ENCODE results near the gene BLTP3A.
"Not testable (repeated sequence)": the region's sequence is repeated elsewhere in the genome, so short reads cannot be mapped to it uniquely, and the experiment has no call there.

BLTP3A gene, protein sequence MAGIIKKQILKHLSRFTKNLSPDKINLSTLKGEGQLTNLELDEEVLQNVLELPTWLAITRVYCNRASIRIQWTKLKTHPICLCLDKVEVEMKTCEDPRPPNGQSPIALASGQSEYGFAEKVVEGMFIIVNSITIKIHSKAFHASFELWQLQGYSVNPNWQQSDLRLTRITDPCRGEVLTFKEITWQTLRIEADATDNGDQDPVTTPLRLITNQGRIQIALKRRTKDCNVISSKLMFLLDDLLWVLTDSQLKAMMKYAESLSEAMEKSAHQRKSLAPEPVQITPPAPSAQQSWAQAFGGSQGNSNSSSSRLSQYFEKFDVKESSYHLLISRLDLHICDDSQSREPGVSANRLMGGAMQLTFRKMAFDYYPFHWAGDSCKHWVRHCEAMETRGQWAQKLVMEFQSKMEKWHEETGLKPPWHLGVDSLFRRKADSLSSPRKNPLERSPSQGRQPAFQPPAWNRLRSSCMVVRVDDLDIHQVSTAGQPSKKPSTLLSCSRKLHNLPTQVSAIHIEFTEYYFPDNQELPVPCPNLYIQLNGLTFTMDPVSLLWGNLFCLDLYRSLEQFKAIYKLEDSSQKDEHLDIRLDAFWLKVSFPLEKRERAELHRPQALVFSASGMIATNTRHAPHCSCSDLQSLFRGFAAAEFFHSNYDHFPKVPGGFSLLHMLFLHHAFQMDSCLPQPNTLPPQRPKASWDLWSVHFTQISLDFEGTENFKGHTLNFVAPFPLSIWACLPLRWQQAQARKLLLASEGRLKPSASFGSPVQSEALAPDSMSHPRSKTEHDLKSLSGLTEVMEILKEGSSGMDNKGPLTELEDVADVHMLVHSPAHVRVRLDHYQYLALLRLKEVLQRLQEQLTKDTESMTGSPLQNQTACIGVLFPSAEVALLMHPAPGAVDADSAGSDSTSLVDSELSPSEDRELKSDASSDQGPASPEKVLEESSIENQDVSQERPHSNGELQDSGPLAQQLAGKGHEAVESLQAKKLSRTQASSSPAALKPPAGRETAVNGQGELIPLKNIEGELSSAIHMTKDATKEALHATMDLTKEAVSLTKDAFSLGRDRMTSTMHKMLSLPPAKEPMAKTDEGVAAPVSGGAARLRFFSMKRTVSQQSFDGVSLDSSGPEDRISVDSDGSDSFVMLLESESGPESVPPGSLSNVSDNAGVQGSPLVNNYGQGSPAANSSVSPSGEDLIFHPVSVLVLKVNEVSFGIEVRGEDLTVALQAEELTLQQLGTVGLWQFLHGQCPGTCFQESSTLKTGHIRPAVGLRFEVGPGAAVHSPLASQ (N-terminal part only)

DNA sequence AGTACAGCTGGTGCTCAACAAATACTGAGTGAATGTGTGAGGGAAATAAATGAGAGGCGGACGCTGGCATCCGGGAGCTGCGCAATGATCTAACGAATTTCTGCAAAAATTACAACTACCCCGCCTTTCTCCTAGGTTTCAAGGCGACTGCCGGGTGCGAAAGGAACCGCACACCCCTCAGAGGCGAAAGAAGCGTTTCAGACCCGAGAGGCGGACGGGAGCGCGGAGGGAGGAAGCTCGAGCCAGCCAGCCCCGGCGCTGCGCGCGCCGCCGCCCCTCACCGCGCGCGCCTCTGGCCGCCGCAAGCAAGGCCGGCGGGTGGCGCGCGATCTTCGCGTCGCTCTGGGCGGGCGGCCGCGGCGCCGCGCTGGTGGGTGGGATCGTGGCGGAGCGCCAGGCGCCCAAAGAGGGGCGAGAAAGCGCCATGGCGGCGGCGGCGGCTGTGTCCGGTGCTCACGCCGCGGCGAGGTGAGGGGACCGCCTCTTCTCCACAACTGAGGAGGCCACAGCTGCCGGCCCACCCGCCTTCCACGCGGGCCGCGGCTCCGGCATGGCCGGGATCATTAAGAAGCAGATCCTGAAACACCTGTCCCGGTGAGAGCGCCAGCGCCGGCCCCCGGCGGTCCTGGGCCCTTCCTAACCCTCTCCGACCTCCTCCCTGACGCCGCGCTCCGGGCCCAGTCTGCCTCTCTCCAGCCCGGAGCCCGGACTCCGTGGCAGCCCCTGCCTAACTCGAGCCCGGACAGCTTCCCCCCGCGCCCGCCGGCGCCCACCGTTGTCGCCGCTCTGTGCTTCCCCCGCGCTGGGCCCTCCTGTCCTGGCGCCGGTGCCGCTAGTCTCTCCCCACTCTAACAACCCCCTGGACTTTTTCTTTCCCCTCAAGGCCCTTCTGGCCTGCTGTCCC lies at the start of gene BLTP3A:
BLTP3A (plus strand) TSS at position 383 of the 904 bp plus-strand sequence; CDS start at position 551, 168 bp downstream.
- DNase-seq (ENCODE audit: low spot score), result peak; percentile 93
- FAIRE-seq, result no peak

DNA sequence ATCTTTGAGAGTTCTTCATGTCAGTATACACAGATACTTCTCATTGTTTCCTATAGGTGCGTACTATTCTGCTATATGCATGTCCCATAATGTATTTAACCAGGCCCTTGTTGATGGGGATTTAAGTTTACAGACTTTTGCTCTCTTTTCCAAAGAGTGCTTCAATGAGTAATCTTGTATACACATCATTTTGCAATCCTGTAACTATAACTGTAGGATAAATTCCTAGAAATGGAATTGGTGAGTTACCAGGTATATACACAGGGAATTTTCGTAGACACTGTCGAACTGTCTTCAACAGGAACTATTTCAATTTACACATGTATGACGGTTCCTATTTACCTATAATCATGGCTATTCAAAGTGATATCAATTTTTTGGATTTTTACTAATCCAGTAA lies 49.8 kb upstream of the BLTP3A start:
- no peak for FAIRE-seq
- no peak for DNase-seq (ENCODE audit: low spot score)

DNA sequence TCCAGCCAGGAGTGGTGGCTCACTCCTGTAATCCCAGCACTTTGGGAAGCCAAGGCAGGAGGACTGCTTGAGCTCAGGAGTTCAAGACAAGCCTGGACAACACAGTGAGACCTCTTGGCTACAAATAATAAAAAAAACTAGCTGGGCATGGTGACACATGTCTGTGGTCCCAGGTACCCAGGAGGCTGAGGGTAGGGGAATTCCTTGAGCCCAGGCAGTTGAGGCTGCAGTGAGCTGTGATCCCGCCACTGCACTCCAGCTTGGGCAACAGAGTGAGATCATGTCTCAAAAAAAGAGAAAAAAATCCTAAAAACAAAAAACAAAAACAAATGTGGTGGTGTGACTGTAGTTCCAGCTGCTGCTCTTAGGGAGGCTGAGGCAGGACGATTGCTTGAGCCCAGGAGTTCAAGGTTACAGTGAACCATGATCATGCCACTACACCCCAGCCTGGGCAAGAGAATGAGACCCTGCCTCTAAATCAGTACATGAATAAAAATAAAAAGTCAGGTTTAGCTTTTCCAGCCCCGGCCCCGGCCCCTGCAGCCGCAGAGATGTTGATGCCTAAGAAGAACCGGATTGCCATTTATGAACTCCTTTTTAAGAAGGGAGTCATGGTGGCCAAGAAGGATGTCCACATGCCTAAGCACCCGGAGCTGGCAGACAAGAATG lies 48.1 kb upstream of the BLTP3A start:
- FAIRE-seq (no peak), DNase-seq (ENCODE audit: low spot score) (no peak)

DNA sequence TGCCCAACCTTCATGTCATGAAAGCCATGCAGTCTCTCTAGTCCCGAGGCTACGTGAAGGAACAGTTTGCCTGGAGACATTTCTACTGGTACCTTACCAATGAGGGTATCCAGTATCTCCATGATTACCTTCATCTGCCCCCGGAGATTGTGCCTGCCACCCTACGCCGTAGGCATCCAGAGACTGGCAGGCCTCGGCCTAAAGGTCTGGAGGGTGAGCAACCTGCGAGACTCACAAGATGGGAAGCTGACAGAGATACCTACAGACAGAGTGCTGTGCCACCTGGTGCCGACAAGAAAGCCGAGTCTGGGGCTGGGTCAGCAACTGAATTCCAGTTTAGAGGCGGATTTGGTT lies 47.6 kb upstream of the BLTP3A start:
- not testable (repeated sequence) for FAIRE-seq; DNase-seq (ENCODE audit: low spot score)

DNA sequence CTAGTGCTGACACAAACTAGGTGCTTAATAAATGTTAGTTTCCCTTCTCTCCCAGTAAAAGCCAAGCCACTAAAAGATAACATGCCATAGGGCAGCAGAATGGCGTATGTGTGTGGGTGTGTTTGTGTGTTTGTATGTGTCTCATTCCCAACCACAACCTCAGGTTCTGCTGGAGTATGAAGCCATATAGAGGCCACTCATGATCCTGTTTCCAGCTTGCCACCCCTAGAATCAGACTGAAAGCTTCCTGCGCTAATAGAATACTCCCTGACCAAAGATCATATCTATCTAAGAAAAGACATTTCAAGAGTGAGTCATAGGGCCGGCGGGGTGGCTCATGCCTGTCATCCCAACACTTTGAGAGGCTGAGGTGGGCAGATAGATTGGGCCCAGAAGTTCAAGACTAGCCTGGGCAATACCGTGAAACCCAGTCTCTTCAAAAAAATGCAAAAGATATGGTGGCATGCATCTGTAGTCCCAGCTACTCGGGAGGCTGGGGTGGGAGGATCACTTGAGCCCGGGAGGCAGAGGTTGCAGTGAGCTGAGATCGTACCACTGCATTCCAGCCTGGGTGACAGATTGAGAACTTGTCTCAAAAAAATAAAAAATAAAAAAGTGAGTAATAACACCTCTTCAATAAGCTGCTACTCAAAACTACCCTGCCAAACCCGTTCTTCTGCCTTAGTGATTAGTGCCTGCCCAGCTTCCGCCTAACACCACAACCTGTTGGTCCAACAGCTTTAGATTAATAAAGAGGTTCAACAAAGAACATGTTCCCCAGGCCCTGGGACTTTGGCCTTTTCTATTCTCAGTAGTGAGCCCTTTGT lies 46.4 kb upstream of the BLTP3A start:
- FAIRE-seq (no peak), DNase-seq (ENCODE audit: low spot score) (no peak)

DNA sequence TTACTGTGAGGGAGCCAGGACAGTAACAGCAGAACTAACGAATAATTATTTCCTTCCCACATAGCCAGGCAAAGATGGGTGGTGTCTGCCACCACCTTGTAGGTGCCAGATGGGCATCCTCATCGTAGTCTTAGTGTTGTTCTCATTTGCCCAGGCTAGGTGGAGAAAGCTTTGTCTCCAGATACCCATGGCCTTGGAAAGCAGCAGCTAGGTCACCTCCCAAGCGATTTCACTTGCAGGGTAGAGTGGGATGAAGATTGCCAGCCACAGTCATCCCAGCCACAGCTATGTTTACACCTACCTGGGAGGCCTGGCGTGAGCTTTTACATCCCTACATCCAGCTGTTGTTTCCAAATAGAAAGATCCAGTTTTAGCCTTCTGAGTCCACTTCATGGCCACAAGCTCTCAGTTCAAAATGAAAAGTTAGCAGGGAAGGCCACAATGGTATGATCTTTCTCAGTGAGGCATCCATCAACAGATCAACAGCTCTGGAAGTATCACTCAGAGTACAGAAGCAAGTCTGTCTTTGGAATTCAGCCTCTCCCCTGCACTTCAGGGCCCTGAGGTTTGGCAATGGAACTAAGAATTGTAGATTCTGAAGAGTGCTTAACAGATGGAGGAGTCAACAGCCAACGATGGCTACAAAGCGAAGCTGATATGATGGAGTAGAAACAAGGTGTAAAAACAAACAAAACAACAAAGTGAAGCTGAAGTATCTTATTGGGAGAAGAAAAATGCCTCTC lies 45.6 kb upstream of the BLTP3A start:
- DNase-seq (ENCODE audit: low spot score), result no peak
- no peak for FAIRE-seq

DNA sequence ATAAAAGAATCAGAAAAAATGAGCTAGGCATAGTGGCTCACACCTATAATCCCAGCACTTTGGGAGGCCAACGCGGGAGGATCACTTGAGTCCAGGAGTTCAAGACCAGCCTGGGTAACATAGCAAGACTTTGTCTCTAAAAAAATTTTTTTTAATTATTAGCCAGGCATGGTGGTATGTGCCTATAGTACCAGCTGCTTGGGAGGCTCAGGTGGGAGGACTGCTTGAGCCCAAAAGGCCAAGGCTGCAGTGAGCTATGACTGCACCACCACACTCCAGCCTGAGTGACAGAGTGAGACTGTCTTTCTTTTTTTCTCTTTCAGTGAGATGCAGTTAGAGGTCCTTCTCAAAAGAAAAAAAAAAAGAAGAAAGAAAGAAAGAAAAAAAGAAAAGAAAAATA lies 43.1 kb upstream of the BLTP3A start:
- FAIRE-seq, result no peak
- no peak for DNase-seq (ENCODE audit: low spot score)

DNA sequence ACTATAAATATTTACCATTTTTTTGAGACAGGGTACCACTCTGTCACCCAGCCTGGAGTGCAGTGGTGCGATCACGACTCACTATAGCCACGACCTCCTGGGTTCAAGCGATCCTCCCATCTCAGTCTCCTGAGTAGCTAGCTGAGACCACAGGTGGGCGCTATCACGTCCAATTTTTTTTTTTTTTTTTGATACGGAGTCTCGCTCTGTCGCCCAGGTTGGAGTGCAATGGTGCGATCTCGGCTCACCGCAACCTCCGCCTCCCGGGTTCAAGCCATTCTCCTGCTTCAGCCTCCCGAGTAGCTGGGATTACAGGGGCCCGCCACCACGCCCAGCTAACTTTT lies 35.4 kb upstream of the BLTP3A start:
- not testable (repeated sequence) for DNase-seq (ENCODE audit: low spot score); FAIRE-seq

DNA sequence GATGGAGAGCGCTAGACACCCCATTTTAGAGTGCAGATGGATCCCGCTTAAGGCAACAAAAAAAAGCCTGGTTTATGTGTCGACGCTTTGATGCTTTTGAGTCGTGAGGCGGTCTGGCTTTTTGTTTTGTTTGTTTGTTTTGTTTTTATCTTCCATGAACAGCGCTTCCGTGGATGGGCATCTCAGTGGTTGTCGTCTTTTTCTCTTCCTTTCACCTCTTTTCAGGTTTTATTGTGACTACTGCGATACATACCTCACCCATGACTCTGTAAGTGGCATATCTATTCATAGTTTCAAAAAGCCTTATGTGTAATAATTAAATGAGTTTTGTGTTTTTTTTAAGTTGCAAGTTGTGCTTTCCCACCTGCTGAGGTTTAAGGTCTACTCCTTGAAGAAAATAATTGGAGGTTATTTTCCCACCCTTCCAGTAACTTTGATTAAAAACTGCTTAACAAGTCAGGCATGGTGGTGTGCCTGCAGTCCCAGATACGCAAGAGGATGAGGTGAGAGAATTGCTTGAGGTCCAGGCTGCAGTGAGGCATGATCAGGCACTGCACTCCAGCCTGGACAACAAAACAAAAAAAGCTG lies 34.1 kb upstream of the BLTP3A start:
- FAIRE-seq, result no peak
- DNase-seq (ENCODE audit: low spot score), result no peak

DNA sequence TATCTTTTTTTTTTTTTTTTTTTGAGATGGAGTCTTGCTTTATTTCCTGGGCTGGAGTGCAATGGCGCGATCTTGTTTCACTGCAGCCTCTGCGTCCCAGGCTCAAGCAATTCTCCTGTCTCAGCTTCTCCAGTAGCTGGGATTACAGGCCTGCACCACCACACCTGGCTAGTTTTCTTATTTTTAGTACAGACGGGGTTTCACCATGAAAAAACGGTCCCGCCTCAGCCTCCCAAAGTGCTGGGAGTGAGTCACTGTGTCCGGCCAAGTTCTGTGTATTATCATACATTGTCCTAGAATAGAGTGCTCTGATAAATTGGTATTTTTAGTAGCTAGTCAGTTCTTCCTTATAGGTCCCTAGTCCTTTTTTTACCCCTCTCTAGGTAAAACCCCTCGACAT lies 31.8 kb upstream of the BLTP3A start:
- no peak for FAIRE-seq
- no peak for DNase-seq (ENCODE audit: low spot score)

DNA sequence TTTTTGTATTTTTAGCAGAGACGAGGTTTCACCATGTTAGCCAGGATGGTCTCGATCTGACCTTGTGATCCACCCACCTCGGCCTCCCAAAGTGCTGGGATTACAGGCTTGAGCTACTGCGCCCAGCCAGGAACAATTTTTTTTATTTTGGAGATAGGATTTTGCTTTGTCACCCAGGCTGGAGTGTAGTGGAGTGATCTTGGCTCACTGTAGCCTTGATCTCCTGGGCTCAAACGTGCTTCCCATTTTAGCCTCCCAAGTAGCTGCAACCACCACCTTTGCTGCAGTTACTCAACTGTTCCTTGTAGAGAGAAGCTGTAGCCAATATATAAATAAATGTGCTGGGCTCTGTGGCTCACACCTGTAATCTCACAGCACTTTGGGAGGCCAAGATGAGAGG lies 30.2 kb upstream of the BLTP3A start:
- not testable (repeated sequence) for DNase-seq (ENCODE audit: low spot score); FAIRE-seq

DNA sequence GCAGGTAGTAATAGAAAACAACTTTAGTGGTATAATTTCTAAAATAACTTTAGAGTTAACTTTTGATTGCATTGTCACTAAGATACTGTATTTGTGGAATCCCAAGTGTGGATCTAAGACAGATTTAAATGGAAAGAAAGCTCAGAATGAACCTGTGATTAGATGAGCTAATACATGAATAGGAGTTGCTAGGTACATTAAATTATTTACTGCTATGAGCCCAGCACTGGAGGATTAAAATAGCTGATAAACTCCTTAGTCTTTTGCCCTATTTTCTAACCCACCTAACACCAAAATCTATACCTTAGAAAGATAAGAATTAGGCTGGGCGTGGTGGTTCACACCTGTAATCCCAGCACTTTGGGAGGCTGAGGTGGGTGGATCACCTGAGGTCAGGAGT lies 23.7 kb upstream of the BLTP3A start:
- FAIRE-seq (no peak), DNase-seq (ENCODE audit: low spot score) (no peak)

DNA sequence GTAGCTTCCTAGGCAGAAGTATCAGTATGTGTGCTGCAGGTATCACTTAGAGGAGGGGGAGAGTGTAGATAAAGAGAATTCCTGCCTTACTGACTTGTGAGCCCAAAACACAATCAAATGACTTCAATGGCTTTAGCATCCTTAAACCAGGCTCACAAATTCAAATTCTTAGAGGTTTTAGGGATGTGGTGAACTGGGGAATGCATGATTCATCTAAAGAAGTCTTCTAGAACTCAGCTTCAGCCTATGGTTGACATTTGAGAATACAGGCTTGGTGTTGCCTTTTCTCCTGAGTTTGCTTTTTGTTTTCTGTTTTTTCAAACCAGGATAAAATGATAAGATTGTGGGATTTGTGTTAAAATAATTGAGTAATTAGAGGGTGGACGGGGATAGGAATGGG lies 20.2 kb upstream of the BLTP3A start:
- FAIRE-seq (no peak), DNase-seq (ENCODE audit: low spot score) (peak; percentile 11)

DNA sequence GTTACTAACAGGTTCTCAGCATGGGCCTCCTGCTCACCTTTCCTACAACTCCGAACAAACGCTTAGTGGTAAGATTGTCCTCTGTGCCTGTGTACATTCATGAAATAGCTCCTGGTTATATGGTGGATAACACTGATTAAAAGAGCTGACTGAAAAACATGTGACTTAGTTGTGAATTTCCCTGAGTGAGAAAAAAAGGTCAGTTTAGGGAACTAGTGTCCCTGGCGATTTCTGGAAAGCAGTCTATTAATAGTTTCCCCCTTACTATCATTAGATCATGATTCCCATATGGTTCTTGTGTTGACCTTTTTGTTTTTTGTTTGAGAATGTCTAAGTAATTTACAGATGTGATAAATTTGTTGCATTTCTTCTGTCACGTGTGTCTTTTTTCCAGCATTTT lies 18.9 kb upstream of the BLTP3A start:
- DNase-seq (ENCODE audit: low spot score) (no peak), FAIRE-seq (no peak)

DNA sequence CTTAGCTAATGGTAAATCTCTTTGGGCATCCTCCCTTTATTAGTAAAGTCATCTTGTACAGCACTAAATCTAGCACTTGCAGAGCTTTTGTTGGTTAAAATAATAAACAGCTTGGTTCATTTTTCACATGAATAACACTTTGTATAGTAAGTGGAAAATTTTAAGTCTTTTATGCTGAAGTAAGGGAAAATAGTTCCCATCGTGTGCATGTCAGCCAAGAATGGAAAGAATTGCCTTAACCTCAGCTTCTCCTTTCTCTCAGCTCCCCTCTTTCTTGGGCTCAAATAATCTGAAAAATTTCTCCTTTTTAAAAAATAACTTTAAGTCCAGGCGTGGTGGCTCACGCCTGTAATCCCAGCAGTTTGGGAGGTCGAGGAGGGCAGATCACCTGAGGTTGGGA lies 18.0 kb upstream of the BLTP3A start:
- DNase-seq (ENCODE audit: low spot score) (no peak), FAIRE-seq (no peak)

DNA sequence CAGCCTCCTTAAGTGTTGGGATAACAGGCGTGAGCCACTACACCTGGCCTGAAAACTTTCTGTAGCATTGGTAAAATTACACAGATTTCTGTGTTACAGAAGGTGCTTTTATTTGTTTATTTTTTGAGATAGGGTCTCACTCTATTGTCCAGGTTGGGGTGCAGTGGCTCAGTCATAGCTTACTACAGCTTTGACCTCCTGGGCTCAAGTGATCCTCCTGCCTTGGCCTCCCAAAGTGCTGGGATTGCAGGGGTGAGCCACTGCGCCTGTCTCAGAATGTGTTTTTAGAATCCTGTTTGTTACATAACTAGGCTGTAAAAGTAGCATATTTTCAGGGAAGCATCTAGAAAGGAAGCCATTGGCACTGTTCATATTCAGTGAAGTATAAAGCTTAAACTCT lies 16.9 kb upstream of the BLTP3A start:
- no peak for FAIRE-seq
- no peak for DNase-seq (ENCODE audit: low spot score)

DNA sequence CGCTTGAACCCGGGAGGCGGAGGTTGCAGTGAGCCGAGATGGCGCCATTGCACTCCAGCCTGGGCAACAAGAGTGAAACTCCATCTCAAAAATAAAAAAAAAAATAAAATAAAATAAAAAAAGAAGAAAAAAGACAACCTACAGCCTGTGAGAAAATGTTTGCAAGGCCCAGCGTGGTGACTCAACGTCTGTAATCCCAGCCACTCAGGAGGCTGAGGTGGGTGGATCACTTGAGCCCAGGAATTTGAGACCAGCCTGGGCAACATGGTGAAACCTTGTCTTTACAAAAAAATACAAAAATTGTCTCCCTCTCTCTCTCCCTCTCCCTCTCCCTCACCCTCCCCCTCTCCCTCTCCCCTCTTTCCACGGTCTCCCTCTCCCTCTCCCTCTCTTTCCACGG lies 6.5 kb upstream of the BLTP3A start:
- not testable (repeated sequence) for FAIRE-seq

DNA sequence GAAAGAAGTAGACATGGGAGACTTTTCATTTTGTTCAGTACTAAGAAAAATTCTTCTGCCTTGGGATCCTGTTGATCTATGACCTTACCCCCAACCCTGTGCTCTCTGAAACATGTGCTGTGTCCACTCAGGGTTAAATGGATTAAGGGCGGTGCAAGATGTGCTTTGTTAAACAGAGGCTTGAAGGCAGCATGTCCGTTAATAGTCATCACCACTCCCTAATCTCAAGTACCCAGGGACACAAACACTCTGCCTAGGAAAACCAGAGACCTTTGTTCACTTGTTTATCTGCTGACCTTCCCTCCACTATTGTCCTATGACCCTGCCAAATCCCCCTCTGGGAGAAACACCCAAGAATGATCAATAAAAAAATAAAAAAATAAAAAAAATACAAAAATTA lies 4.7 kb upstream of the BLTP3A start:
- FAIRE-seq; DNase-seq (ENCODE audit: low spot score): not testable (repeated sequence)

More for the DNA sequence above, 6.5 kb upstream of the BLTP3A start:
- not testable (repeated sequence) for DNase-seq (ENCODE audit: low spot score)
